HEK293 (cell line): ENCODE results near the gene CAMP.

Experiments
- CTCF ChIP-seq: fragments of 450-650 bp; formaldehyde crosslinking; IDR thresholded peaks from 2 replicates; pipeline ENCODE4 v1.5.1; 2016; ENCODE audit warnings: missing biosample characterization, missing genetic modification characterization
- WT1 ChIP-seq: fragments of 450-650 bp; formaldehyde crosslinking; IDR thresholded peaks from 2 replicates; pipeline ENCODE4 v1.5.1; 2016; ENCODE audit warnings: missing biosample characterization, missing genetic modification characterization
- ZBTB49 ChIP-seq: fragments of 450-650 bp; formaldehyde crosslinking; IDR thresholded peaks from 2 replicates; pipeline ENCODE4 v1.5.1; 2016; ENCODE audit warnings: missing biosample characterization, missing genetic modification characterization, low read depth
- ZNF140 ChIP-seq: fragments of 450-650 bp; formaldehyde crosslinking; IDR thresholded peaks from 2 replicates; pipeline ENCODE4 v1.5.1; 2016; ENCODE audit warnings: missing biosample characterization, missing genetic modification characterization
- ZNF449 ChIP-seq: fragments of 450-650 bp; formaldehyde crosslinking; IDR thresholded peaks from 2 replicates; pipeline ENCODE4 v1.5.1; 2017; ENCODE audit warnings: missing biosample characterization, mild to moderate bottlenecking, missing genetic modification characterization, moderate library complexity
- ZNF660 ChIP-seq: fragments of 450-650 bp; IDR thresholded peaks from 2 replicates; pipeline ENCODE4 v1.5.1; 2018; ENCODE audit warnings: missing biosample characterization, mild to moderate bottlenecking, missing genetic modification characterization
- ZSCAN23 ChIP-seq: fragments of 450-650 bp; formaldehyde crosslinking; IDR thresholded peaks from 2 replicates; pipeline ENCODE4 v1.5.1; 2016; ENCODE audit warnings: missing biosample characterization, missing genetic modification characterization

GRCh38 chr3:48218537-48218936 lies 4.8 kb upstream of the CAMP start:
- TF ChIP-seq ZNF660 (tag by site-specific recombination) (no peak), CTCF (tag by site-specific recombination) (no peak), ZBTB49 (tag by site-specific recombination) (no peak), WT1 (no peak), ZNF140 (tag by site-specific recombination) (no peak), ZSCAN23 (tag by site-specific recombination) (no peak), ZNF449 (tag by site-specific recombination) (no peak)
